HTERT RPE-1 (cell line): ENCODE data around the gene RNF115.
"Not testable (repeated sequence)": the region's sequence is repeated elsewhere in the genome, so short reads cannot be mapped to it uniquely, and the experiment has no call there.

Experiments used
- in situ Hi-C: fragments of 300-500 bp; cut with MboI; formaldehyde crosslinking; loops from 4 replicates; pipeline ENCODE4 v1.14.3; 2020; ENCODE audit warnings: low sequenced_read_pairs

RNF115 gene

GRCh38 chr1:145823565-145824498 is at the start of gene RNF115, which contains the start of gene POLR3C:
Gene RNF115, minus strand, starts transcription at chr1:145824095. Its CDS starts 222 bp downstream, at chr1:145823873.
Gene POLR3C, plus strand, starts transcription at chr1:145824200. Its CDS starts 1,577 bp downstream, at chr1:145825777.
- in situ Hi-C loops: no loop called here

GRCh38 chr1:145871994-145872924 is 48.4 kb upstream of the RNF115 start:
- in situ Hi-C loops: no loop called here

GRCh38 chr1:145868232-145868631 is 44.3 kb upstream of the RNF115 start:
- in situ Hi-C loops: no loop called here

- in situ Hi-C loops: no loop called here
These were observed 39.6 kb upstream of the RNF115 start for GRCh38 chr1:145863282-145864018.

GRCh38 chr1:145859491-145860023 is 35.7 kb upstream of the RNF115 start:
- in situ Hi-C loops: no loop called here

- in situ Hi-C loops: no loop called here
These were observed 35.1 kb upstream of the RNF115 start, which contains the start of gene PIAS3 for GRCh38 chr1:145858901-145859490. Gene PIAS3, minus strand, starts transcription at chr1:145859081. Its CDS starts 91 bp downstream, at chr1:145858990.

- in situ Hi-C loops: no loop called here
These were observed 34.5 kb upstream of the RNF115 start for GRCh38 chr1:145858238-145858900.

- in situ Hi-C loops: no loop called here
These were observed 33.3 kb upstream of the RNF115 start for GRCh38 chr1:145857170-145857569.

- in situ Hi-C loops: no loop called here
These were observed 31.6 kb upstream of the RNF115 start for GRCh38 chr1:145855426-145855948.

- in situ Hi-C loops: no loop called here
These were observed 25.7 kb upstream of the RNF115 start for GRCh38 chr1:145849356-145850160.

GRCh38 chr1:145847827-145848226 is 23.9 kb upstream of the RNF115 start:
- in situ Hi-C loops: no loop called here

GRCh38 chr1:145846201-145846612 is 22.3 kb upstream of the RNF115 start:
- in situ Hi-C loops: no loop called here

- in situ Hi-C loops: no loop called here
These were observed 21.7 kb upstream of the RNF115 start, which contains the start of gene NUDT17 for GRCh38 chr1:145845514-145846161. Gene NUDT17, plus strand, starts transcription at chr1:145845630. Its CDS starts 11 bp downstream, at chr1:145845641.

GRCh38 chr1:145845144-145845513 is 21.2 kb upstream of the RNF115 start:
- in situ Hi-C loops: no loop called here

GRCh38 chr1:145843031-145843430 is 19.1 kb upstream of the RNF115 start:
- in situ Hi-C loops: no loop called here

GRCh38 chr1:145837656-145838055 is 13.8 kb upstream of the RNF115 start:
- in situ Hi-C loops: no loop called here

GRCh38 chr1:145830810-145831209 is 6.9 kb upstream of the RNF115 start:
- in situ Hi-C loops: not testable (repeated sequence)
